Activated CD8-positive, alpha-beta memory T cell treated with anti-CD3 and anti-CD28 coated beads, Interleukin-2, amount 10 ng/mL, durations not matched to agents 7 days and 5 days (primary cell): ENCODE measurements around the gene MBD2. TPM values are rescaled to one million over a fixed set of nuclear protein-coding genes. Genes with fewer than 3 reads are reported as not detected.

Source experiments
- ATAC-seq: fragments of 150-1000 bp; cut with Tn5 transposase; one replicate; pipeline ENCODE4 v1.10.0; 2021; ENCODE audit warnings: moderate library complexity
- CTCF ChIA-PET: fragments of 350-600 bp; sonication (Branson Sonifier 250); formaldehyde crosslinking; loops from one replicate; lab custom pipeline; 2021; ENCODE audit warnings: antibody characterized with exemption; lab: Charles Lee
- DNase-seq: peaks from one replicate; pipeline ENCODE4 v3.0.0-alpha.2; 2020
- H3K27ac Mint-ChIP-seq: one replicate; pipeline ENCODE4 v1.8.0; 2021; ENCODE audit warnings: mild to moderate bottlenecking, mixed read lengths
- H3K27me3 Mint-ChIP-seq: one replicate; pipeline ENCODE4 v1.8.0; 2021; ENCODE audit warnings: mixed read lengths
- H3K36me3 Mint-ChIP-seq: one replicate; pipeline ENCODE4 v1.8.0; 2021; ENCODE audit warnings: mild to moderate bottlenecking, mixed read lengths
- H3K4me1 Mint-ChIP-seq: one replicate; pipeline ENCODE4 v1.8.0; 2021; ENCODE audit warnings: mixed read lengths
- H3K4me3 Mint-ChIP-seq: one replicate; pipeline ENCODE4 v1.8.0; 2021; ENCODE audit warnings: mild to moderate bottlenecking, moderate library complexity, mixed read lengths
- H3K9me3 Mint-ChIP-seq: one replicate; pipeline ENCODE4 v1.8.0; 2022; ENCODE audit warnings: low read depth, mixed read lengths
- total RNA-seq, 2 experiments: library from RNA; stranded (reverse); gene quantifications; one replicate each; pipeline ENCODE4 v1.2.3, GENCODE V29; 2021

MBD2 gene
- total RNA-seq, 2 experiments from 2014 or later = 148 to 178 TPM

DNA sequence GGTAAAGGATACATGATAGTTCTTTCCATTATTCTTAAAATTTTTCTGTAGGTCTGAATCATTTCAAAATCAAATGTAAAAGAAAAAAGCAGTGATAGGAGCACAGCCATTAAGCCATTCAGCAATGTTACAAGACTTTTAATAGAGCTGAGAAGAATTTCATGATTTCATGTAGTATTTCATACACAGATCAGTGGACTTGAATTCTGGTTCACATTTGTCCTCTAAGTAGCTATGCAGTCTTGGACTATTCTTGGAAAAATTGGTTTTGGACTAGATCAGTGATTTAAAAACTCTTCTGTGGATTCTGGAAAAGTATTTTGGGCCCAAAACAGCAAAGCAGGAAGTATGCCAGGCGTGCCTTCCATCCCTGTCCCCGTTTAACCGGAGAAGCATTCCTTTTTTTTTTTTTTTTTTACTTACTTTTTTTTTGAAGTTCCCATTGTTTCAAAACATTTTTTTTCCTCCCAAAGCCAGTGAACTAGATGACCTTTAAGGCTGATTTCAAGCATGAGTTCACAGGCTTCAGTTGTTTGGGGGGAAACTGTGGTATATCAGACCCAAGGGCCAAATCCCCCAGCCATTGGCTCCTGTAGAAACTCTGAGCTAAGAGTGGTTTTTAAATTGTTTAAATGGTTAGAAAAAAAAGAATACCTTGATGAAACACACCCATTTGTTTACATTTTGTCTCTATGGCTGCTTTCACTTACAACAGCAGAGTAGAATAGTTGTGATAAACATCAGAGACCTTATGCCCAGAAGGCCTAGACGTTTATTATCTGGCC is 27.3 kb upstream of the MBD2 start:
- no peaks in the 10 kb centered on the region for H3K9me3 Mint-ChIP-seq
- H3K4me3 Mint-ChIP-seq = no peak overlapping the region
- no peak overlapping the region for H3K27ac Mint-ChIP-seq
- peaks cover 3% of the 10 kb centered on the region for H3K27me3 Mint-ChIP-seq
- DNase-seq = no peak
- no peak for ATAC-seq
- CTCF ChIA-PET = interaction anchor here (0.7 to 1.9 kb wide), 6 partner anchors 9 to 105 kb away, joined by 3 to 6 read pairs (median 4); partner anchors contain the start of gene MBD2
- H3K36me3 Mint-ChIP-seq = peaks cover 1% of the 10 kb centered on the region
- H3K4me1 Mint-ChIP-seq = peaks cover 30% of the 10 kb centered on the region

DNA sequence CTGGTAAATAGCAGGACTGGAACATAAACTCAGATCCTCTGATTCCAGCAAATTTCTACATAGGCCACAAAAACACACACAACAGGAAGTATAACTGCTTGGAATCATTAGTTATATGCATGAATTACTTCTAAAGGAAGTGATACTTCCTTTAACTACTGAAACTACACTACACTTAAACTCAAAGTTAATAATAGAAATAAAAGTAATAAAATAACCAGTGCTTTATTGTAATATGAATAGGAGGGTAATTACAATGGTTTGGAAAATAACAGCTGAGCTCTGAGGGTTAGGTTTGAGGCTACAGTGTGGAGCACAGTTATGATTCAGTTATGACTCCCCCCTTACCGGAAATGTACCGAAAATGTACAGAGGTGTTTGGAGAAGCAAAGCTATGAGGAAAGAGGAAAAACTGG is 26.4 kb upstream of the MBD2 start:
- DNase-seq (no peak), ATAC-seq (peak; percentile 73)
- Mint-ChIP-seq H3K4me3 (no peak overlapping the region), H3K9me3 (no peaks in the 10 kb centered on the region), H3K27me3 (peaks cover 3% of the 10 kb centered on the region), H3K27ac (peak overlapping the region; percentile 72), H3K36me3 (peaks cover 1% of the 10 kb centered on the region), H3K4me1 (peaks cover 30% of the 10 kb centered on the region)
- CTCF ChIA-PET = interaction anchor here (0.7 to 1.6 kb wide), 5 partner anchors 10 to 106 kb away, joined by 3 to 5 read pairs (median 3); partner anchors contain the start of gene MBD2

GRCh38 chr18:54247511-54248175 is 23.2 kb upstream of the MBD2 start:
- CTCF ChIA-PET = no interaction called here
- no peak for DNase-seq
- Mint-ChIP-seq H3K9me3 (no peaks in the 10 kb centered on the region), H3K27ac (no peak overlapping the region), H3K4me1 (peaks cover 28% of the 10 kb centered on the region), H3K36me3 (peaks cover 1% of the 10 kb centered on the region), H3K4me3 (no peak overlapping the region), H3K27me3 (no peaks in the 10 kb centered on the region)
- ATAC-seq = no peak

DNA sequence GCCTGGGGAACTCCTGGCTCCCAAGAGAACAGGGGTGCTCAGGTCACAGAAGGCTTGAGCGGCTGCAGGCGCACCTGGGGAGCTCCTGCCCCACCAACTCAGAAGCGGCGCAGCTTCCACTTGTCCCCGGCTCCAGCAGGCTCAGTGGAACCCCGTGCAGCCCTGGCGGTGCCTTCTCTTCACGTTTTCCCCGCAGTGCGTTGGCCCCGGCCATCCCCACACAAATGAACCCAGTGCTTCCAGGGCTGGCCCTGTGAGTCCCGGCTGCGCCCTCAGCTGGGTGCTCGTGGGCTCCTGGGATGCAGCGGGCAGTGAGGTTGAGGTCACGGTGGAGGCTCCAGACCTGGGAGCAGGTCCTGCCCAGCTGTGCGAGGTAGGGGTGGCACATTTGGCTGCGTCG is 17.9 kb upstream of the MBD2 start:
- DNase-seq (no peak), ATAC-seq (no peak)
- CTCF ChIA-PET = interaction anchor here (1.5 kb wide), 1 partner anchor 10 kb away, joined by 6 read pairs; no protein-coding TSS in a partner anchor
- H3K36me3 Mint-ChIP-seq = no peaks in the 10 kb centered on the region
- no peaks in the 10 kb centered on the region for H3K9me3 Mint-ChIP-seq
- H3K4me1 Mint-ChIP-seq = peaks cover 4% of the 10 kb centered on the region
- H3K27ac Mint-ChIP-seq = no peak overlapping the region
- no peak overlapping the region for H3K4me3 Mint-ChIP-seq
- H3K27me3 Mint-ChIP-seq = peaks cover 10% of the 10 kb centered on the region

- no peak for ATAC-seq
- no peak for DNase-seq
- no peak overlapping the region for H3K4me3 Mint-ChIP-seq
- H3K27me3 Mint-ChIP-seq = peaks cover 13% of the 10 kb centered on the region
- no peaks in the 10 kb centered on the region for H3K4me1 Mint-ChIP-seq
- CTCF ChIA-PET = interaction anchor here (1.9 kb wide), 1 partner anchor 10 kb away, joined by 5 read pairs; no protein-coding TSS in a partner anchor
- no peaks in the 10 kb centered on the region for H3K36me3 Mint-ChIP-seq
- H3K27ac Mint-ChIP-seq = no peak overlapping the region
- no peaks in the 10 kb centered on the region for H3K9me3 Mint-ChIP-seq
Measured at GRCh38 chr18:54241483-54241882, 17.0 kb upstream of the MBD2 start.

DNA sequence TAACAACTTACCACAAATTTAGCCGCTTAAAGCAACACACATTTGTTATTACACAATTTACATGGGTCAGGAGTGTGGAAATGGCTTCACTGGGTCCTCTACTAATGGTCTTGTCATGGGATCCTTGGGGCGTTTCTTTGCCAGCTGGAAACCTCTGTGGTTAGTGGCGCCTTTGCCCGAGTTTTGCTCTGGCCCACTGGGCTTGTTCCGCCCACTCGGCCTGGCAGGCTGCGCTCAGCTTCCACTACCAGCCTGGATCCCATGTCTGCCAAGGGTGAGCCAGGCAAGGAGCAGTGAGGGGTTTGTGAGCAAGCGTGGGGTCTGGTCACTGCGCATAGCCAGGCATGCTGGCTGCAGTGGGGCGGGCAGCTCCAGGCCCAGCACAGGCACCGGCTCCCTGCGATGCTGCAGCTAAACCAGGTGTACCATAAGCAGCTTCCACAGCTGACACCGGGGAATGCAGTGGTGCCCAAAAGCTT is 16.2 kb upstream of the MBD2 start:
- CTCF ChIA-PET = interaction anchor here (1.0 to 1.9 kb wide), 2 partner anchors 11 to 29 kb away, joined by 3 to 5 read pairs; no protein-coding TSS in a partner anchor
- no peak for DNase-seq
- Mint-ChIP-seq H3K4me3 (no peak overlapping the region), H3K27me3 (peaks cover 16% of the 10 kb centered on the region), H3K9me3 (no peaks in the 10 kb centered on the region), H3K4me1 (no peaks in the 10 kb centered on the region), H3K36me3 (no peaks in the 10 kb centered on the region), H3K27ac (no peak overlapping the region)
- no peak for ATAC-seq

- Mint-ChIP-seq H3K27ac (no peak overlapping the region), H3K9me3 (no peaks in the 10 kb centered on the region), H3K4me1 (no peaks in the 10 kb centered on the region), H3K36me3 (no peaks in the 10 kb centered on the region), H3K27me3 (peaks cover 20% of the 10 kb centered on the region), H3K4me3 (no peak overlapping the region)
- no peak for DNase-seq
- CTCF ChIA-PET = interaction anchor here (1.9 kb wide), 1 partner anchor 12 kb away, joined by 5 read pairs; no protein-coding TSS in a partner anchor
- no peak for ATAC-seq
Measured at GRCh38 chr18:54239601-54240000, 15.1 kb upstream of the MBD2 start.

DNA sequence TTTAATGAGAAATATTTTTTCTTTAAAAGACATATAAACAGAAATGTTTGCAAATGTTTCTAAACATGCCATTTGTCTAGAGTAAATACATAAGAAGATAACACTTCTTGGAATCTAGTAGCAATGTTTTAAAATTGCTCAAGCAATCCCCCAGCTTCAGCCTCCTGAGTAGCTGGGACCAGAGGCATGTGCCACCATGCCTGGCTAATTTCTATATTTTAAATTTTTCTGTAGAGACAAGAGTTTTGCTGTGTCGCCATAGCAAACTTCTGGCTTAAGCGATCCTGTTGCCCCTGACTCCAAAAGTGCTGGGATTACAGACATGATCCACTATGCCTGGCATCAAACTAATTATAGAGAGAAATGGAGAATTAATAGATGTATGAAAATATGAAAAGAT is 14.6 kb upstream of the MBD2 start:
- DNase-seq (no peak), ATAC-seq (no peak)
- Mint-ChIP-seq H3K9me3 (no peaks in the 10 kb centered on the region), H3K36me3 (peaks cover 2% of the 10 kb centered on the region), H3K27ac (no peak overlapping the region), H3K4me1 (no peaks in the 10 kb centered on the region), H3K4me3 (no peak overlapping the region), H3K27me3 (peaks cover 23% of the 10 kb centered on the region)
- CTCF ChIA-PET = no interaction called here

GRCh38 chr18:54238173-54238936 is 13.9 kb upstream of the MBD2 start:
- H3K27me3 Mint-ChIP-seq = peaks cover 23% of the 10 kb centered on the region
- no peak overlapping the region for H3K27ac Mint-ChIP-seq
- no peaks in the 10 kb centered on the region for H3K4me1 Mint-ChIP-seq
- no peak overlapping the region for H3K4me3 Mint-ChIP-seq
- ATAC-seq = no peak
- H3K36me3 Mint-ChIP-seq = peaks cover 2% of the 10 kb centered on the region
- CTCF ChIA-PET = interaction anchor here (1.6 kb wide), 1 partner anchor 15 kb away, joined by 5 read pairs; no protein-coding TSS in a partner anchor
- DNase-seq = no peak
- no peaks in the 10 kb centered on the region for H3K9me3 Mint-ChIP-seq

- Mint-ChIP-seq H3K4me3 (no peak overlapping the region), H3K36me3 (peaks cover 2% of the 10 kb centered on the region), H3K27ac (no peak overlapping the region), H3K27me3 (peaks cover 23% of the 10 kb centered on the region), H3K9me3 (no peaks in the 10 kb centered on the region), H3K4me1 (no peaks in the 10 kb centered on the region)
- ATAC-seq = no peak
- no peak for DNase-seq
- CTCF ChIA-PET = no interaction called here
Measured at GRCh38 chr18:54235871-54236270, 11.4 kb upstream of the MBD2 start.

- Mint-ChIP-seq H3K27ac (no peak overlapping the region), H3K4me1 (peaks cover 11% of the 10 kb centered on the region), H3K27me3 (peaks cover 22% of the 10 kb centered on the region), H3K36me3 (peaks cover 4% of the 10 kb centered on the region), H3K9me3 (no peaks in the 10 kb centered on the region), H3K4me3 (no peak overlapping the region)
- CTCF ChIA-PET = no interaction called here
- no peak for ATAC-seq
- DNase-seq = no peak
Measured at GRCh38 chr18:54233747-54234146, 9.3 kb upstream of the MBD2 start.

GRCh38 chr18:54233228-54233625 is 8.8 kb upstream of the MBD2 start:
- Mint-ChIP-seq H3K27me3 (peaks cover 18% of the 10 kb centered on the region), H3K4me1 (peaks cover 13% of the 10 kb centered on the region), H3K9me3 (no peaks in the 10 kb centered on the region), H3K36me3 (peaks cover 4% of the 10 kb centered on the region), H3K27ac (no peak overlapping the region), H3K4me3 (no peak overlapping the region)
- CTCF ChIA-PET = no interaction called here
- DNase-seq (no peak), ATAC-seq (no peak)
